Measurements from ENCODE around the gene KCND2. TPM values are rescaled to one million over a fixed set of nuclear protein-coding genes. Genes with fewer than 3 reads are reported as not detected.
"Not testable (repeated sequence)": the region's sequence is repeated elsewhere in the genome, so short reads cannot be mapped to it uniquely, and the experiment has no call there.

Gene KCND2
- not detected for total RNA-seq
- polyA plus RNA-seq = not detected
- total RNA-seq = not detected

GRCh38 chr7:120272701-120273475 lies at the start of gene KCND2:
TSS of gene KCND2 (plus strand) at chr7:120273175.
- no peaks in the 10 kb centered on the region for H3K36me3 ChIP-seq (ENCODE audit: control insufficient read depth in 2 of 3, insufficient read depth in 3 of 3, low read length in 3 of 3)
- DNase-seq (no peak), ATAC-seq (no peak)
- Mint-ChIP-seq H3K27ac (peak within 1 kb of the TSS in 1 of 9 donors; percentile 72), H3K27me3 (peaks cover 30 to 41% (median 33%) of the 10 kb centered on the region in 5 donors), H3K36me3 (peaks cover 0 to 3% (median 0%) of the 10 kb centered on the region in 5 donors), H3K9me3 (peaks cover 0 to 8% (median 2%) of the 10 kb centered on the region in 11 donors), H3K4me1 (peaks cover 0 to 8% (median 0%) of the 10 kb centered on the region in 7 donors), H3K4me3 (peak within 1 kb of the TSS in 2 of 10 donors; percentile 43 to 88)
- no peak within 1 kb of the TSS for H3K4me3 ChIP-seq (ENCODE audit: low read length)
- H3K4me1 ChIP-seq (ENCODE audit: control insufficient read depth in 2 of 2, insufficient read depth in 2 of 2, low read length in 2 of 2) = no peaks in the 10 kb centered on the region
- no peak within 1 kb of the TSS for H3K27ac ChIP-seq (ENCODE audit: low read depth, low read length)
- ChIA-PET CTCF (no interaction called here), POLR2A (no interaction called here)
- H3K9me3 ChIP-seq (ENCODE audit: control insufficient read depth in 2 of 3, low read length in 3 of 3) = no peaks in the 10 kb centered on the region
- intact Hi-C loops (cut with micrococcal nuclease) = loop anchor here in 1 of 2 donors (5.0 kb wide), 2 partner anchors 336 to 1001 kb away; no protein-coding TSS in a partner anchor
- H3K27me3 ChIP-seq (ENCODE audit: control insufficient read depth in 2 of 2, insufficient read depth in 2 of 2, low read length in 2 of 2) = no peaks in the 10 kb centered on the region

- no peaks in the 10 kb centered on the region for H3K27me3 ChIP-seq (ENCODE audit: control insufficient read depth in 2 of 2, insufficient read depth in 2 of 2, low read length in 2 of 2)
- ChIA-PET POLR2A (no interaction called here), CTCF (no interaction called here)
- H3K27me3 Mint-ChIP-seq = no peaks in the 10 kb centered on the region
- H3K4me3 Mint-ChIP-seq = no peak overlapping the region
- no peak overlapping the region for H3K4me3 ChIP-seq (ENCODE audit: low read length)
- H3K27ac Mint-ChIP-seq = no peak overlapping the region
- DNase-seq (no peak), ATAC-seq (no peak)
- intact Hi-C loops (cut with micrococcal nuclease) = no loop called here
- H3K9me3 ChIP-seq (ENCODE audit: control insufficient read depth in 2 of 3, low read length in 3 of 3) = no peaks in the 10 kb centered on the region
- H3K4me1 ChIP-seq (ENCODE audit: control insufficient read depth in 2 of 2, insufficient read depth in 2 of 2, low read length in 2 of 2) = no peaks in the 10 kb centered on the region
- peaks cover 0 to 21% (median 5%) of the 10 kb centered on the region in 11 donors for H3K9me3 Mint-ChIP-seq
- H3K36me3 Mint-ChIP-seq = no peaks in the 10 kb centered on the region
- no peaks in the 10 kb centered on the region for H3K36me3 ChIP-seq (ENCODE audit: control insufficient read depth in 2 of 3, insufficient read depth in 3 of 3, low read length in 3 of 3)
- no peaks in the 10 kb centered on the region for H3K4me1 Mint-ChIP-seq
- H3K27ac ChIP-seq (ENCODE audit: low read depth, low read length) = no peak overlapping the region
Observed at GRCh38 chr7:120226188-120226587, 46.8 kb upstream of the KCND2 start.

- no peaks in the 10 kb centered on the region for H3K4me1 Mint-ChIP-seq
Observed at GRCh38 chr7:120227255-120227654, 45.7 kb upstream of the KCND2 start.

GRCh38 chr7:120229084-120229483 lies 43.9 kb upstream of the KCND2 start:
- ChIA-PET CTCF (no interaction called here), POLR2A (no interaction called here)
- H3K4me3 ChIP-seq (ENCODE audit: low read length) = no peak overlapping the region
- Mint-ChIP-seq H3K27me3 (no peaks in the 10 kb centered on the region), H3K36me3 (no peaks in the 10 kb centered on the region), H3K4me1 (no peaks in the 10 kb centered on the region), H3K27ac (no peak overlapping the region), H3K4me3 (no peak overlapping the region), H3K9me3 (peaks cover 0 to 22% (median 5%) of the 10 kb centered on the region in 11 donors)
- ATAC-seq (no peak), DNase-seq (no peak)
- intact Hi-C loops (cut with micrococcal nuclease) = no loop called here
- H3K27me3 ChIP-seq (ENCODE audit: control insufficient read depth in 2 of 2, insufficient read depth in 2 of 2, low read length in 2 of 2) = no peaks in the 10 kb centered on the region
- no peaks in the 10 kb centered on the region for H3K36me3 ChIP-seq (ENCODE audit: control insufficient read depth in 2 of 3, insufficient read depth in 3 of 3, low read length in 3 of 3)
- no peaks in the 10 kb centered on the region for H3K4me1 ChIP-seq (ENCODE audit: control insufficient read depth in 2 of 2, insufficient read depth in 2 of 2, low read length in 2 of 2)
- no peaks in the 10 kb centered on the region for H3K9me3 ChIP-seq (ENCODE audit: control insufficient read depth in 2 of 3, low read length in 3 of 3)
- H3K27ac ChIP-seq (ENCODE audit: low read depth, low read length) = no peak overlapping the region

More at GRCh38 chr7:120227255-120227654, 45.7 kb upstream of the KCND2 start:
- Mint-ChIP-seq H3K27ac (no peak overlapping the region), H3K9me3 (peaks cover 0 to 21% (median 5%) of the 10 kb centered on the region in 11 donors), H3K27me3 (no peaks in the 10 kb centered on the region), H3K36me3 (no peaks in the 10 kb centered on the region), H3K4me3 (no peak overlapping the region)
- no peaks in the 10 kb centered on the region for H3K36me3 ChIP-seq (ENCODE audit: control insufficient read depth in 2 of 3, insufficient read depth in 3 of 3, low read length in 3 of 3)
- ChIA-PET CTCF (no interaction called here), POLR2A (no interaction called here)
- no peak for DNase-seq
- ATAC-seq = no peak
- H3K27me3 ChIP-seq (ENCODE audit: control insufficient read depth in 2 of 2, insufficient read depth in 2 of 2, low read length in 2 of 2) = no peaks in the 10 kb centered on the region
- H3K4me3 ChIP-seq (ENCODE audit: low read length) = no peak overlapping the region
- no peaks in the 10 kb centered on the region for H3K9me3 ChIP-seq (ENCODE audit: control insufficient read depth in 2 of 3, low read length in 3 of 3)
- H3K4me1 ChIP-seq (ENCODE audit: control insufficient read depth in 2 of 2, insufficient read depth in 2 of 2, low read length in 2 of 2) = no peaks in the 10 kb centered on the region
- H3K27ac ChIP-seq (ENCODE audit: low read depth, low read length) = no peak overlapping the region
- intact Hi-C loops (cut with micrococcal nuclease) = no loop called here

- H3K27ac ChIP-seq (ENCODE audit: low read depth, low read length) = no peak overlapping the region
- H3K27me3 Mint-ChIP-seq = no peaks in the 10 kb centered on the region
- no peaks in the 10 kb centered on the region for H3K36me3 ChIP-seq (ENCODE audit: control insufficient read depth in 2 of 3, insufficient read depth in 3 of 3, low read length in 3 of 3)
- ChIA-PET POLR2A (no interaction called here), CTCF (no interaction called here)
- intact Hi-C loops (cut with micrococcal nuclease) = no loop called here
- no peaks in the 10 kb centered on the region for H3K4me1 ChIP-seq (ENCODE audit: control insufficient read depth in 2 of 2, insufficient read depth in 2 of 2, low read length in 2 of 2)
- peaks cover 0 to 16% (median 8%) of the 10 kb centered on the region in 11 donors for H3K9me3 Mint-ChIP-seq
- ATAC-seq (no peak), DNase-seq (no peak)
- no peaks in the 10 kb centered on the region for H3K4me1 Mint-ChIP-seq
- H3K27me3 ChIP-seq (ENCODE audit: control insufficient read depth in 2 of 2, insufficient read depth in 2 of 2, low read length in 2 of 2) = no peaks in the 10 kb centered on the region
- no peak overlapping the region for H3K4me3 Mint-ChIP-seq
- H3K36me3 Mint-ChIP-seq = no peaks in the 10 kb centered on the region
- no peak overlapping the region for H3K27ac Mint-ChIP-seq
- H3K9me3 ChIP-seq (ENCODE audit: control insufficient read depth in 2 of 3, low read length in 3 of 3) = no peaks in the 10 kb centered on the region
- H3K4me3 ChIP-seq (ENCODE audit: low read length) = no peak overlapping the region
Observed at GRCh38 chr7:120233338-120233737, 39.6 kb upstream of the KCND2 start.

GRCh38 chr7:120240350-120240749 lies 32.6 kb upstream of the KCND2 start:
- H3K4me3 ChIP-seq (ENCODE audit: low read length); H3K27ac ChIP-seq (ENCODE audit: low read depth, low read length); H3K9me3 ChIP-seq (ENCODE audit: control insufficient read depth in 2 of 3, low read length in 3 of 3); H3K36me3 Mint-ChIP-seq; H3K27me3 ChIP-seq (ENCODE audit: control insufficient read depth in 2 of 2, insufficient read depth in 2 of 2, low read length in 2 of 2); ATAC-seq; H3K27ac Mint-ChIP-seq; intact Hi-C loops (cut with micrococcal nuclease); POLR2A ChIA-PET; H3K27me3 Mint-ChIP-seq; H3K4me1 Mint-ChIP-seq; H3K4me3 Mint-ChIP-seq; H3K9me3 Mint-ChIP-seq; CTCF ChIA-PET; H3K4me1 ChIP-seq (ENCODE audit: control insufficient read depth in 2 of 2, insufficient read depth in 2 of 2, low read length in 2 of 2); H3K36me3 ChIP-seq (ENCODE audit: control insufficient read depth in 2 of 3, insufficient read depth in 3 of 3, low read length in 3 of 3); DNase-seq: not testable (repeated sequence)

GRCh38 chr7:120241973-120242372 lies 31.0 kb upstream of the KCND2 start:
- Mint-ChIP-seq H3K36me3 (no peaks in the 10 kb centered on the region), H3K4me3 (no peak overlapping the region), H3K9me3 (peaks cover 0 to 12% (median 5%) of the 10 kb centered on the region in 11 donors), H3K27me3 (no peaks in the 10 kb centered on the region), H3K27ac (no peak overlapping the region), H3K4me1 (no peaks in the 10 kb centered on the region)
- DNase-seq (no peak), ATAC-seq (no peak)
- intact Hi-C loops (cut with micrococcal nuclease) = no loop called here
- Histone ChIP-seq H3K4me3 (ENCODE audit: low read length) (no peak overlapping the region), H3K27ac (ENCODE audit: low read depth, low read length) (no peak overlapping the region), H3K4me1 (ENCODE audit: control insufficient read depth in 2 of 2, insufficient read depth in 2 of 2, low read length in 2 of 2) (no peaks in the 10 kb centered on the region), H3K9me3 (ENCODE audit: control insufficient read depth in 2 of 3, low read length in 3 of 3) (no peaks in the 10 kb centered on the region), H3K36me3 (ENCODE audit: control insufficient read depth in 2 of 3, insufficient read depth in 3 of 3, low read length in 3 of 3) (no peaks in the 10 kb centered on the region), H3K27me3 (ENCODE audit: control insufficient read depth in 2 of 2, insufficient read depth in 2 of 2, low read length in 2 of 2) (no peaks in the 10 kb centered on the region)
- CTCF ChIA-PET = no interaction called here
- POLR2A ChIA-PET = no interaction called here

Measured in naive thymus-derived CD4-positive, alpha-beta T cell (primary cell).